Coronary artery (tissue), 2 donors: ENCODE data around the gene SLC12A9.

ENCODE experiments used
- DNase-seq: peaks from one replicate; pipeline ENCODE4 v3.0.0-alpha.2; 2017; ENCODE audit warnings: low spot score
- H3K27ac ChIP-seq, 2 donors: fragments of 200-600 bp; sonication (generic); one replicate each; pipeline ENCODE4 v1.5.1; 2016 to 2019
- H3K4me3 ChIP-seq: fragments of 200-600 bp; sonication (generic); 2 replicates; pipeline ENCODE4 v1.5.1; 2016; ENCODE audit warnings: mild to moderate bottlenecking, moderate library complexity
- CTCF ChIP-seq: fragments of 200-600 bp; sonication (generic); IDR thresholded peaks from one replicate; pipeline ENCODE4 v1.5.1; 2019; ENCODE audit warnings: antibody characterized with exemption

The SLC12A9 gene

GRCh38 chr7:100822236-100823139 lies 30.0 kb upstream of the SLC12A9 start:
- H3K4me3 ChIP-seq, result no peak overlapping the region
- no peak for TF ChIP-seq CTCF
- DNase-seq, result no peak
- H3K27ac ChIP-seq, result no peak overlapping the region

- Histone ChIP-seq H3K27ac (no peak overlapping the region), H3K4me3 (no peak overlapping the region)
- no peak for TF ChIP-seq CTCF
- no peak for DNase-seq
Measured at GRCh38 chr7:100823140-100823525, 29.4 kb upstream of the SLC12A9 start.

- TF ChIP-seq CTCF, result no peak
- Histone ChIP-seq H3K4me3 (no peak overlapping the region), H3K27ac (no peak overlapping the region)
- no peak for DNase-seq
Measured at GRCh38 chr7:100823534-100823933, 29.0 kb upstream of the SLC12A9 start.

- DNase-seq, result no peak
- Histone ChIP-seq H3K4me3 (peak overlapping the region; percentile 76), H3K27ac (peak overlapping the region in 1 of 2 donors; percentile 81)
- no peak for TF ChIP-seq CTCF
Measured at GRCh38 chr7:100824499-100825214, 27.9 kb upstream of the SLC12A9 start.

GRCh38 chr7:100825215-100825671 lies 27.3 kb upstream of the SLC12A9 start:
- Histone ChIP-seq H3K27ac (peak overlapping the region in 1 of 2 donors; percentile 81), H3K4me3 (peak overlapping the region; percentile 76)
- no peak for DNase-seq
- no peak for TF ChIP-seq CTCF

GRCh38 chr7:100825751-100826513 lies 26.6 kb upstream of the SLC12A9 start:
- peak overlapping the region in 1 of 2 donors; percentile 81 for H3K27ac ChIP-seq
- DNase-seq, result no peak
- H3K4me3 ChIP-seq, result peak overlapping the region; percentile 76
- TF ChIP-seq CTCF, result no peak
